ENCODE data around the gene SCG2.
"Not testable (repeated sequence)": the region's sequence is repeated elsewhere in the genome, so short reads cannot be mapped to it uniquely, and the experiment has no call there.

Gene SCG2

DNA sequence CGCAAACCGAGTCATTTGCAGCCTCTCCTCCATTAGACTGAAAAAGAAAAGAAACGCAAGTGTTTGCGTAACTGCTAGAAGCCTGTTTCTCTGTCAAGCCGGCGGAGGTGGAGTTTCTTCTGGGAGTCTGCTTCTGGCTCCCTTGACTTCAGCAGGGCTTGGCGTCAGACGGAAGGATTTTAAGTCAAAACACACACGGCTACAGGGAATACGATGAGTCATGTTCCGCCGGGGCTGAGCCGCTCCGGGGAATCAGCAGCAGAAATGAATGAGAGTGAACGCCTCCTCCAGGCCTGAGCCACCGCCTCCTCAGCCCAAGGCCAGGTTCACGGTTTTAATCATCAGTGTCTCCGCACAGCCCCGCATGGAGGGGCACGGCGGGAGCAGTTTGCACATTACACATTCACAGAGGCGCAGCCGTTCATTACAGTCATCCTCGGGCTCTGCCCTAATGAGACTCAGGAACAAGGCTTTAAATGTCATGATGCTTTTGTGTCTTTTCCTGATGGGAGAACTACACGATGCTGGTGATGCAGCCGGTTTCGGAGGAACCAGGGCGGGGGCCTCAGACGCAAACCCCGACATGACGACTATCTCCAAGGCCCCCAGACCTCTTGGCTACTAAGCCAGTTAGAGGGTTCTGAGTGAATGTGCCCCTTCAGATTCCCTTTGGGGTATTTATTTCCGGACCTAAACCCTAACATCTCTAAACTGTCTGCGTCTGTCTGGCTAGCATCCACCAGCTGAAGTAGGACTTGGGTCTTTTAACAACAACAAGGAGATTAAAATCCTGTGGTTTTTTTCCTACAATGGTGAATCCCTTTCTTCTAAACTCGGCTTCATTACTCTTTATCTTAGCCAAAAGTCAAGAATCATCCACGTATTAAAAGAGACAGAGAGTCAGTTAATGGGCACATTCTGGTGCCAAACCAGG, 11.1 kb upstream of the SCG2 start:
- DNase-seq (ENCODE audit: low read depth in 3 of 3, low spot score in 1 of 3): no peak

DNA sequence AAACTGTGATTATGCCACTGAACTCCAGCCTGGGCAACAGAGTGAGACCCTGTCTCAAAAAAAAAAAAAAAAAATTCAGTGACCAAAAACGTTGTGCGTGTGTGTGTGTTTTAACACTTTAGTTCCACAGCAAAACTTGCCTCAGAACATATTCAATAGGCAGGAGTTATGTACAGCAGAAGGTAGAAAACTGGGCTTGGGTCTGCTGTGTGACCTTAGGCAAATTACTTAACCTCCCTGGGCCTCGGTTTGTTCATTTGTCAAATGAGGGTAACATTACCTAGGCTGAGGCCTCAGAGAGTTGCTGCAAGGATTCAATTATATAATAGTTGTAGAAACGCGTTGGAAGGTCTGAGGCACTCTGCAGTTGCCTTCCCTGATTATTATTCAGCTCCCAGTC, 10.3 kb upstream of the SCG2 start:
- DNase-seq (ENCODE audit: low read depth in 3 of 3, low spot score in 1 of 3): no peak

DNA sequence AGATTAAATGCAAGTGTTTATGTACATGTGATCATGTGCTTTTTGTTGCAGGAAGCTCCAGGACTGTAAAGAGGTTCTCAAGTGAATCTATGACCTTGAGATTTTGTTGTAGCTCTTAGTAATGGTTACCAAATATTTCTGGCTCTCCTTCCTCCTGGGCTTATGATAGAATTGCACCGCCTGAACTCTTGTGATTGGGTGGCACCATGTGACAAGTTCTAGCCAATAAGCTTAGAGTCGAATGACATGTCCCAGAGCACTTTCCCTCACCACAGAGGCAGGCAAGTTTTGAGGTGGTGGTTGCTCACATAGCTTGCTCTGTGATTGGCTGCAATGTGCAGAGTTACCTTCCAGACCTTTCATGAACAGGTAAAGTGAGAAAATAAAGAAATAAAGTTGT, 8.9 kb upstream of the SCG2 start:
- DNase-seq (ENCODE audit: low read depth in 3 of 3, low spot score in 1 of 3): no peak

DNA sequence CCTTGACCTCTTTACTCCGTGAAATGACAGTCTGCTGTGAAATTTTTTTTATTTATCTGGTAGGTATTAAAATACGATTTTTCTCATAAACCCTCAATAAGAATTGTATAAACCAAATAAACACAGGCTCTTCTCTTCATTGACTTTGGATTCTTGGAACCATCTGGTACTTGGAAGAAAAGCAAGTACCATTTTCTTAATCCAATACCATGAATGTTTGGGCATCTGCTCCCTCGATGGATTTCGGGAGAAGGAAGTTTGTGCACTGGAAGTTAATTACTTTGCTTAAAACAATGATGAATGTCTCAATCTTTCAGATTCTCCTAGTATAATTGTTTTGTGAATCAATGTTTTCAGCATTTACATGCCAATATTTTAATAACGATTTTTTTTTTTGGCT, 5.3 kb upstream of the SCG2 start:
- DNase-seq (ENCODE audit: low read depth in 3 of 3, low spot score in 1 of 3): no peak

DNA sequence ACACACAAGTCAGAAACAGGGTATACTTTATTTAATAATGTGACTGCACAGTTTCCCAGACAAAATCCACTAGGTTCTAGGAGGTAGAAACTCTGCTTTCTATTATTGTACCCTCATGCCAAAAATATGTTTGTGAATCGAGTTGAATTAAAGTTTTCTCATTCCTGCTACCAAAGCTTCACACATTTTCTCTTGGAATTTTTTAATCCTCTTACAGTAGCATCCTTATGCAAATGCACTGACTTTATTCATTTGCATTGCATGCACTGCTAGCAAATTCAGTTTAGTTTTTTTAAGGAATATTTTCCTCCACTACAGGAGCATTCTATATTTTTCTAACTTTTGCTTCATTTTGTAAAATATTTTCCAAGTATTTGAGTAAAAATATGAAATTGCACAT, 4.8 kb upstream of the SCG2 start:
- no peak for DNase-seq (ENCODE audit: low read depth in 3 of 3, low spot score in 1 of 3)

DNA sequence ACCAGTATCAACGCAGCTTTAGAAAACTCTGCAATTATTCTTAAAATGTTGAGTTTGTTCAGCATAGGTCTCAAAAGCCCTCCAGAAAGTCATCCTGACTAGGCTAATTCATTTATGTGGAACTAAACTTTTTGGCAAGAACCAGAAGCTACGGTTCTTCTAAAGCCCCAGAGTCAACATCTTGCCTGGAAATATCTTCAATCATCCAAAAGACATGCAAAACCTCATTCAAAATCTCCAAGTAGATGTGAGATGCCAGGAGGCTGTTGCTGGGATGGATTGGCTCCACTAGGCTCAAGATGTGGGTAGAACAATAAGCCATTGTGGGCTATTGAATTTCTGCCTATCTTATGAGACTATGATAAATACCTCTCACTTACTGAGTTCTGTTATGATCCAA, 2.1 kb upstream of the SCG2 start:
- no peak for DNase-seq (ENCODE audit: low read depth in 3 of 3, low spot score in 1 of 3)

DNA sequence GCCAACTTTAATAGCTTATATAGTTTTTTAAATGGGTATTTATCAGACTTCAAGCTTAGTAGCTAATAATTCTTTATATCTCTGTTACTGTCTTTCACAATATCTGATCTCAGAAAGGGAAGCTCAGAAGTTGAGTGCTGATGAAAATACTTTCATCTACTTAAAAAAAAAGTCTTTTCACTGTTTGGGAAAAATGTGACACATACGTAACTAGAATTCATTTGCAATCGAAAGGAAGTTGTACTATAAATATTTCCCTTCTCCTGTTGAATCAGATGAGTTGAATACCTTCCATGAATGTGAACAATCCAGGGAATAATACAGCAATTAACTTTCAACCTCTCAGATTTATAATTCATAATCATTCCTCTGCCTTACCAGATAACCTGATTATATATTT, 811 bp upstream of the SCG2 start:
- DNase-seq (ENCODE audit: low read depth in 3 of 3, low spot score in 1 of 3): no peak

DNA sequence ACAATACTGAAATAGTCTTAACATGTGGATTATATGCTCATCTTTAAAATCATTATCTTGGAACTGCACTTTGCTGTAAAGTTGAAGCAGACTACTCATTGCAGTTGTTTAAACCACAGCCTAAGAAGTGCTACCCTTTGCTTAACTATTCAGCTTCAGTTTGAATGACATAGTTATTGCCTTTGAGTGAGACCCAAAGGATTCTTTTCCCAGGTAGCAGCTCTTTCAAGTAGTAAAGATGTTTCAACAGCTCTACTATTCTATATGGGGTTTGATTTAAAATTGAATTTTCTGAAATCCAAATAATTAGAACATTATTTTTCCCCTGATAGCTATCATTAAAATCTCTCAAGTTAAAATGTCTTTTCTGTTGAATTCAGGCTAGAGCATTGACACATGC, 1.1 kb downstream of the SCG2 start:
- no peak for DNase-seq (ENCODE audit: low read depth in 3 of 3, low spot score in 1 of 3)

DNA sequence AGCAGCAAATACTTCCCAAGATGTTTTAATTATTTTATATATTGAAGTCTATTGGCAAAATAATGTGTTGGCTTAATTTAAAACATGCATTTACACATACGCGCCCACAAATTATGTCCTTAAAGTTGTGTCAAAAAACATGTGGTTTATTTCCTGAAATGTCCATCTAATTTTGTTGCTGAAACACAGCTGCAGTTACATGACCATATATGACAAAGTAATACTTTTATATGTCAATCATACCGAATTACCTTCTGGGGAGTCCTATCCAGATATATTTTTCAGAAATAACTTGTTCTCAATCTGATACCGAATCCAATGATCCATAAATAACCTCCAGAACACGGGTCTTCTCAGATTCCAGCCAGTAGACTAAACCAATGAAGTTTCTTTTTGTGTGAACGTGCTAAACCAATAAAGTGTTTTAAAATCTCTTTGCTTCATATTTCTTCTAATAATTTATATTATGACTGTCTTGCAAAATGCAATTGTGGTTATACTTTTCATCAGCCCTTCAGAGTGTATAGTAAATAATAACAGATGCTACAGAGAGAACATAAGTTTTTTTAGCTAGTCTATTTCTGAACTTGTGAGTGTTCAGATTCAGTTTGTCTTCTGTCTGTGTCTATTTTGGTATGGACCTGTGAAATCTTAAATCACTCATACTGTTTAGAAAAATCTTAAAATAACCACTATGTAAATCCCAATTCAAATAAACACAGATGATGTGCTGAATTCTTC, 2.4 kb downstream of the SCG2 start:
- no peak for DNase-seq (ENCODE audit: low read depth in 3 of 3, low spot score in 1 of 3)

DNA sequence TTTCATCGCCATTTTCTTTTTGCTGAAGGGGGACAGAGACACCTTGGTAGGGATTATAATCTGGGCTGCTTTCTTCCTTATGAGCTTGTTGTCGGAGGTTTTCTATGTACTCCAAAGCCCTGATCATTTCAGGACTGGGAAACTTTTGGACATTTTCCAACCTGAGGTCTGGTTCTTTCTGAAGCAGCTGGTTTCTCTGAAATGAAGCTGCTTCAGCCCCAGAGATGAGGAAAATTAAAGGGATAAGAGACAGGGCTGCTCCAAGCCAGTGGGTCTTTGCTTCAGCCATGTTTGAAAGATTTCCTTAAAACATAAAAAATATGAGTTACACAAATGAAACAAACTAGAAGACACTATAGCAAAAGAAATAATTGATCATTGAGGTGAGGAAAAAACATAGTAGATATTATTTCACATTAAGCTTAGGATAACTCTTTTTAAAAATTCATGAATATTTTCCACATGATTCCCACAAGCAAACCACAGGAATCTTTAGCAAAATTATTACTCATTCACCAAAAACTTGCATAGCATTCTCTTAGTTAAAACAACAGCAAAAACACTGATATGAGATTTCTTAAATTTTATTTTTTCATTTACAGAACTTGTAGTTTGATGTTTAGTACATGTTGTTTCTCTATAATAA, 3.0 kb downstream of the SCG2 start:
- DNase-seq (ENCODE audit: low read depth in 3 of 3, low spot score in 1 of 3): no peak

DNA sequence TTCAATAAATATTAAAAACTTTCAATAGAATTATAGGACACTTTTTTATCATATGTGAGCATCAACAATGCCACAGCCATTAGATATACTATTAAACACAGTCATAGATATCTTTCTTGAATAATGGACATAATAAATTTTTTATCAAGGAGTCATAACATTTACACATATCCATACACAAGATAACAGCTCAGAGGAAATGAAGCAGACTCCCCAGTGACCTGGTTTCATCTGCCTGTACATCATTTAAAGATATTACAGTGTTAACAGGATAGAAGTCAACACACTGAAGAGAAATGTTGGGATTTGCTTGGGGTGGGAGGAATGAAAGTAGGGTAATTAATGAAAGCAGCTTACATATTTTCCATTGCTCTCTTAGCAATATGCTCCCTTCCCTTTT, 5.1 kb downstream of the SCG2 start:
- DNase-seq (ENCODE audit: low read depth in 3 of 3, low spot score in 1 of 3): no peak

DNA sequence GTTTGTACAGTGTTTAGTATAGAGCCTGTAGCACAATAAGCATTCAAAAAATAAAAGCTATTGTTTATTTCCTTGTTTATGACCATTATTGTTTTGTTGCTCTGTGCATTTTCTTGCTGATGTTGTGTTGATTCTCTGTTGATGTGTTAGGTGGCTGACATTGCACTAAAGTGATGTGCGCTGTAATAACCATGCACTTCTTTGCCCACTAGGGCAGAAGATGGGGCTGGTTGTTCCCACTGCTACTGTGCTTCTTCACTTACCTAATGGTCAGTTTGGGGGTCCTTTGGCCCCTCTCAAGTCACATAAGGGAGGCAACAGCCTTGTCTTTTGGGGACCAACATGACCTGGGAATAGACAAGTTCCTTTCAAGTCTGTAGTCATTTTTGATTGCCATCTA, 6.0 kb downstream of the SCG2 start:
- no peak for DNase-seq (ENCODE audit: low read depth in 3 of 3, low spot score in 1 of 3)

DNA sequence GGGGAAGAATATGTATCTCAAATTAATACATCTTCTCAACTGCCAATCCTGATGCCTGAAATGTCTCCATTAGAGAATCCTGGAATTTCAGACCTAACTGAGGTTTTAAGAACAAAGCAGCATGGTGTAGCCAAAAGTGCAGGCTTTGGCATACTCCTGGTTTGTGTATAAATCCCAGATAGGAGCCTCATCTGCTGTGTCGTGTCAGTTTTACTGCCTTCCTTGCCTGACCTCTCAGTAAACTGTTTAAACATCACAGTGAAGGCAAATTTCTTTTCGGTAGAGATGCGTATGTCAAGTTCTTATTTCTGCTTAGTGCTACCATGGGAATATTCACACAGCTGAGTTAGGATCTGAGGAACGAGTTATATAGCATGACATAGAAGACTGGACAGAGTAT, 7.3 kb downstream of the SCG2 start:
- no peak for DNase-seq (ENCODE audit: low read depth in 3 of 3, low spot score in 1 of 3)

DNA sequence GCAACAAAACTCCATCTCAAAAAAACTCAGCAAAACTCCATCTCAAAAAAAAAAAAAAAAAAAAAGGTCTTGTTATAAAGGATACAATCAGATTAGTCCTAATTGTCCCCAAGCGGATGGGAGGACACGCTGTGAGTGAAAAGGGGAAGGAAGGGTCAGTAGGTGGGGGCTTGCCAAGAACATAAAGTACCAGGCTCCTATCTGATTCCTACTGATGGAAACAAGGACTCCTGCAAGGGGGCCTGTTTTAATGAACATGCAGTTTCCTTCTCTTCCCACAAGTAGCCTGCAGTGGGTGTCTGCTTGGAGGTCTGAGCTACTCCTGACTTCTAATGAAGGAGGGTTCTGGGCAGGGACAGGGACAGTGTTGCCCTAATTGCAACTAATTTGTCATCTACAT, 7.9 kb downstream of the SCG2 start:
- DNase-seq (ENCODE audit: low read depth in 3 of 3, low spot score in 1 of 3): no peak

DNA sequence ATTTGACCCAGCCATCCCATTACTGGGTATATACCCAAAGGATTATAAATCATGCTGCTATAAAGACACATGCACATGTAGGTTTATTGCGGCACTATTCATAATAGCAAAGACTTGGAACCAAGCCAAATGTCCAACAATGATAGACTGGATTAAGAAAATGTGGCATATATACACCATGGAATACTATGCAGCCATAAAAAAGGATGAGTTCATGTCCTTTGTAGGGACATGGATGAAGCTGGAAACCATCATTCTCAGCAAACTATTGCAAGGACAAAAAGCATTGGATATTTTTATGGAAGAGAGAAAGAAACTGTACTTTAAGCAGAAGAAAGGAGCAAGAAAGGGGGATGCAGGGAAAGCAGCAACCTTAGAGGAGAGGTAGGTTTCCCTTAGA, 9.5 kb downstream of the SCG2 start:
- not testable (repeated sequence) for DNase-seq (ENCODE audit: low read depth in 3 of 3, low spot score in 1 of 3)

DNA sequence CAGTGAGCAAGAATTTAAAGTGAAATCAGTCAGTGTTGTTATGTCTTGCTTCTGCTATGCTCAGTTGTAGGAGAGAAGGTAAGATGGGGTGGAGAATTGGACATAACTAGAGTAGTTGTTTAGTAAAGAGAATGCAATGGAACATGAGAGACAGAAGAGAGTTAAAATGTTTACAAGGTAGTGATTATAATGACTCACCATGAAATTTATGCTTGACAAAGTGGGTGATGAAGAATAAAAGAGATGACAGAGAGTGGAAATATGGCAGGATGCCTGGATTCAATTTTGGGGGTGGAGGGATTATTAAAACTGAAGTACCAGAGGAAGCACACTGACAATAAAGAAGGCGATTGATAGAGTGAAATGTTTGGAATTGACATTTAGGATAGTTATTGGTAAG, 10.6 kb downstream of the SCG2 start:
- no peak for DNase-seq (ENCODE audit: low read depth in 3 of 3, low spot score in 1 of 3)

DNA sequence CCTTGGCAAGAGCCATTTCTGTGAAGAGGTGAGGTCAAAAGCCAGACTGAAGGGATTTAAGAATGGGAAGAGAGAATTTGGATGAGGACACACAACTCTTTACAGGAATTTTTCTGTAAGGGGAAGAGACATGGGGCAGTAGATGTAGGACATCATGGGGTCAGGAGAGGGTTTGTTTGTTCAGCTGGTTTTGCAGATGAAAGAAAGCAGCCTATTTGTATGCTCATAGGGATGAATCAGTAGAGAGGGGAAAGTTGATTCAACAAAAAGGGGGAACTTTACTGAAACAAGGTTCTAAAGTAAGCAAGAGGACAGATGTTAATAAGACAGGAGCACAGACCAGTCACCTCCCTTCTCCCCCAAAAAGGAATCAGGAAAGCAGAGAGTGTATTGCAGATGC, 11.2 kb downstream of the SCG2 start:
- DNase-seq (ENCODE audit: low read depth in 3 of 3, low spot score in 1 of 3): no peak

DNA sequence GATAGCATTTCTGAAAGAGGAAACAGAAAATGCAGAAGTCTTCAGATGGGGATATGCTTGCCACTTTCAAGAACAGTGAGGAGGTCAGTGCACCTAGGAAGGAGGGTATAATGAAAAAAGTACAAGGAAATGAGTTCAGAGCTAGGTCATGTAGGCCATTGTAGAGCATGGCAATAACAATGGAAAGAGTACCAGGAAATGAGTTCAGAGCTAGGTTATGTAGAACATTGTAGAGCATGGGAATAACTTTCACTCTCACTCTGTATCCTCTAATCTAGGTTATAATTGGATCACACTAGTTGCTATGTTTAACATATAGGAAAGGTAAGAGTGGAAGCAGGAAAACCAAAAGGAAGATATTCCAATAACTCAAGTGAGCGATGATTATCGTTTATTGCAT, 12.3 kb downstream of the SCG2 start:
- no peak for DNase-seq (ENCODE audit: low read depth in 3 of 3, low spot score in 1 of 3)

DNA sequence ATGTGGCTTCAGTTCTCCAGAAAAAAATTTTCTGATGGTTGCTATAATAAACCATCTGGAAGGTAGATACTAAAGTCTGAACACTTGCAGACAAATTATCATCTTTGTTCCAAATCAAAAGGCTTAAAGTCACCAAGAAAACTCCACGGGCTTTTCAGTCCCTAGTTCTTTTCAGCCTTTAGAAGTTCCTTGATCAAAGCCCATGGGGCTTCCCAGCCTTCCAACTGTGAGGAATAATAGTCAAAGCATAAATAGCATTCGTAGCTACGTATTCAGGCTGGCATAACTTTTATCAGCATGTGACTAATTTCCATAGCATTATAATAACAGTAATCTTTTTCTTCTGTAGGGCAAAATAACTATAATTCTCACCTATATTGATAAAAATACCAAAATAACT, 13.9 kb downstream of the SCG2 start:
- DNase-seq (ENCODE audit: low read depth in 3 of 3, low spot score in 1 of 3): no peak

DNA sequence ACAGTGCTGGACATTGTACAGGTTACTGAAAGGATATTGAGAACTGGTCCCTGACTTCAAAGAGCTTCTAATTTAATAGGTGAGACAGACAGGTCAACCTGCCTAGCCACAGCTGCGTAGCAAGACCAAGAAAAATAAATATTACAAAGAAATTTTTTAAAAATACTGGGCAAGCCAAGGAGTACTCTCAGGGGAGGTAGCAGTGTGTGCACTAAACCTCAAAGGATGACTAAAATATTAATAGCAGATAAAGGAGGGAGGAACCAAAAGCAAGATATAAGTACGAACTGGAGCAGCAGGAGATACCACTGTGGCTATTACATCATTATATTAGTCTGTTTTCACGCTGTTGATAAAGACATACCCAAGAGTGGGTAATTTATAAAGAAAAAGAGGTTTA, 14.9 kb downstream of the SCG2 start:
- DNase-seq (ENCODE audit: low read depth in 3 of 3, low spot score in 1 of 3): no peak

DNA sequence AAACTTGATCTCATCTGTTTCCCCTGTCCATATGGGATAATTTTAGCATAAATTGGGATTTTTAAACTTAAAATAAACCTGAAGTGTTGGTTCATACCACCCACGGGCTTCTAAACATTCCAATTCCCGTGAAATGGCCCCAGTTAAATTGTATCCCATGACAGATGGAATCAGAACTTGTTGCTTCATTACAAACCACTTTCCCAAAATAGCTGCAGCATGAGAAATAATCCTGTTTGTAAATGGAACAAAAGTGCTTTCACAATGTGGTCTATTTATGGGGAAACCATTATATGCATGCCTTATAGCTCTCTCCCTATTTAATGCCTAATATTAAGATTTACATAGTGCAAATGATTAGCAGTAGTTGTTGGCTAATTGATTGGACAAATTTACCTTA, 15.9 kb downstream of the SCG2 start:
- DNase-seq (ENCODE audit: low read depth in 3 of 3, low spot score in 1 of 3): no peak

DNA sequence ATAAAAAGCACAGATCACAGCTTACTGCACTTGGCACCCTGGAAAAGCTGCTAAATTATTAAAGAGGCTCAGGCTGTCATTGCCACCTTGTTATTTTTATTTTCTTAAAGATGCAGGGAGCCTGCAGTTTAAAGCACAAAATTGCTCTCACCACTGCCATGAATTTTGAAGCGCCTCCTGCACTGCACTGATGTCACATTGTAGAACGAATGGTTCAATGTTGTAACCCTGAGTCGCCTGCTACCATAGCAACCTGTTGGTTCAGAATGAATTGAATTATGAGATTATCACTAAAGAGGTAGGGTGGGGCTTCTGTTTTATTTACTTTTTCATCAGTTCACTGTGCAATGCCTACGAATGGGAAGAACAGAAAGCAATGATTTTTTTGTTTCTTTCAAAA, 16.5 kb downstream of the SCG2 start:
- no peak for DNase-seq (ENCODE audit: low read depth in 3 of 3, low spot score in 1 of 3)
